ENCODE results near the gene ZFP1.

Gene ZFP1

DNA sequence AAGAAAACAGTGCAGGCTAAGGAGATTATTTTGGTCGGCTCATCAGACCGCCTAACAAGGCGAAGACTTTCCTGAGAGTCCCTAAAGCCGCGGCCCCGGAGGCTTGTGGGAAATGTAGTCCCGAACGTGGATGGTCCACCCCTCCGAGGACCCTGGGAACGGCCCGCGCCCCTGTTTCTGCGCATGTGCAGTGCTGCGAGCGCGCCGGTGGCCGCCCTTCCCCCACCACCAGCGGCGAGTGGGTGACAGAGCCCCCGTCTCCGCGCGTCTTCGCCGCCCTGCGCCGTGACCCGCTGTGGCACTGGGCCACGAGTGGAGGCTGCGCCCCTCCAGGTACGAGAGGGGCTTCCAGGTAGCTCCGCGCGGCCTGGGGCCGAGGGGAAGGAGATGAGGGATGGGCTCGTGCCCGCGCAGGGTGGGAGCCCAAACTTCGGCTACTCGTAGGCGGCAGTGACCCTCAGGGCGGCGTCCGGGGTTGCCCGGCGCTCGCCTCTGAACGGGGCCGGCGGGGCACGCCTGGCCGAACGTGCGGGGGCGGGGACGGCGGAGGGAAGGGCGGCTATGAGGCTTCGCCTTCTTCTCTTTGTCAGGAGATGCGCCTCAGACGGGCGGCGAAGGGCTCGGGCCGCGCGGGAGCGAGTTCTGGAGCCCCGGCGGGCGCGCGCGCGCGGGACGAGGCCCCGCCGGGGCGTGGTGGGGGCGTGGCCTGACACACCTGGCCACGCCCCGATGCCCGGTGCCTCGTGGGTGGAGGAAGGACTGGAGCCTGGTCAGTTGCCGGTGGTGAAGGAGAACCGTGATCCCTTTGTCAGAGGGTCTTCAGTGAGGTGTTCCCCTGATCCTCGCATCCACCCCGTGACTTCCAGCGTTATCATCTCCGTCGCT is at the start of gene ZFP1:
ZFP1 (plus strand) TSS at position 214 of the 885 bp plus-strand sequence. CDS start 4,428 bp downstream, outside the sequence.
- peak; percentile 87 to 88 for DNase-seq (ENCODE audit: low read depth in 2 of 2)

DNA sequence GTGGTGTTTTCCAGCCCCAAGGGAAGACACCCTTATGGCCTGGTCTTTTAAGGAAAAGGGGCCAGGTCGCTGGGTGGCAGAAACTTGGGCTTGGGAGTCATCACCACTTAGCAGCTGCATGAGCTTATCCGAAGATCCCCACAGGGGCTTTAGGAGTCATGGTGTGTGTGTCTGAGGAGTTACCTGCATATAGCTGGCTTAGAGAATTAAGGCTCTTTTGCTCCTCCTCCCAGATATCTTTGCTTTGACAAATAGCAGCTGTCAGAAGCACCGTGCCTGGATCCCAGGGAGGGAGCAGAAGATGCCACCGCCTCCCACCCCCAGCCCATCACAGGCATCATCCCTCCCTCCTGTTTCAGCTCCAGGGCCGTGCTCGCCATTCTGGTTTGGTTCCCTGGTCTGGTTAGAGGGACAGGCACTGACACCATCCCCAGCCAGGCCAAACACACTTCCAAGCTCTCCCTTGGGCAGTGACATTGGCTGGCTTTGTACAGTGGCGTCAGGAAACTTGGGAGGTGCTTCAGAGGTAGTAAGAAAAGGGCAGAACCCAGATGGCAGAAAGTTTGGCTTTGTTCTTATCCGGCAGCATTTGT is 49.2 kb upstream of the ZFP1 start:
- DNase-seq (ENCODE audit: low read depth in 2 of 2), result no peak

DNA sequence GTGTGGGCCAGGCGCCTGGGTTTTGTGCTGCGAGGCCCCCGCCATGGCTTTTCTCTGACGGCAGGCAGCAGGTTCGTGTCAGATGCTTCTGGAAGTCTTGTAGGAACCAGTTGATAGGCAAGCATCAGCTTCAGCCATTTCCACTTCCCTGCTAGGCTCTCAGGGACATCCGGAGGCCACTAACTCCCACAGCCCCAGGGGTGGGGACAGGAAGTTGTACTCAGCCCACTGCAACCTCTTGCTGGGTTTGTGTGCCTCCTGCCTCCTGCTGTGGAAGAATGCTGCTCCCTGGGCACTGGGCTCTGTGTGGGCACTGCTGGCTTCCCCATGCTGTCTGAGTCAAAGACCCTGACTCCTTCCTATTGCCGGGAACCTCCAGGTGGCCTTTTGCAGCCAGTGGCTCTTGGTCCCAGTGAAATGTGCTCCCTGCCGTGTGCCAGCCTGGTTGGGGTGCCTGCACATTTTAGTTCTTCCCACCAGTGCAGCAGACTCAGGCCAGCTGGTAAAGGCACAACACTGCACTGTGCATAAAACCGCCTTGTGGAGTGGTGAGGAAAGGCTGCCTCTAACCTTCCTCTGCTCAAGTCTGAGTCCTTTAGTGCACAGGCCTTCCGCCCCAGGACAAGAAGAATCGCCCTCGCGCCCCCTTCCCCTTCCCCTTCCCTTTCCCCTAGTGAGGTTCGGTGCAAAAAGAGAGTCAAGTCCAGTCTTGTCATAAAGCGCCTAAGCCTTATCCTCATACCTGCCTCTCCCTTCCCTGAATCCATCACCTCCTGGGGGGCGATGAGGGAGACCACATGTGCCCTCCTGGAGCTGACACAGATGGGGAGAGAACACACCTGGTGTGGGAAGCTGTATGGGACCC is 48.4 kb upstream of the ZFP1 start:
- DNase-seq (ENCODE audit: low read depth in 2 of 2), result no peak

DNA sequence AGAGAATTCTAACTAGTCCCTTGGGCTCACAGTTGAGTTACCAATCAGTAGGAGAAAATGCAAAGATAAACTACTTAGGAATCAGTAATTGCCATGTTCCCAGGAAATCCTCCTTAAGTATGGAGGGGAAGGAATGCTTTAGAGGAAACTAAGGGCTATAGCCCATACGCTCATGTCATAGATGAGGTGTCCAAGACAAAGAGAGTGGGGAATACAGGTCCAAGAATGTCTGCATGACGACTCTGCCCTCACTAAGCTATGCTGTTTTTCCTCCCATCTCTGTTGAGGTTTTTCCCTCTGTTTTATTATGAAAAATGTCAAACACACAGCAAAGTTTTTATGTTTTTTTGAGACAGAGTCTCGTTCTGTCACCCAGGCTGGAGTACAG is 47.7 kb upstream of the ZFP1 start:
- DNase-seq (ENCODE audit: low read depth in 2 of 2), result no peak

DNA sequence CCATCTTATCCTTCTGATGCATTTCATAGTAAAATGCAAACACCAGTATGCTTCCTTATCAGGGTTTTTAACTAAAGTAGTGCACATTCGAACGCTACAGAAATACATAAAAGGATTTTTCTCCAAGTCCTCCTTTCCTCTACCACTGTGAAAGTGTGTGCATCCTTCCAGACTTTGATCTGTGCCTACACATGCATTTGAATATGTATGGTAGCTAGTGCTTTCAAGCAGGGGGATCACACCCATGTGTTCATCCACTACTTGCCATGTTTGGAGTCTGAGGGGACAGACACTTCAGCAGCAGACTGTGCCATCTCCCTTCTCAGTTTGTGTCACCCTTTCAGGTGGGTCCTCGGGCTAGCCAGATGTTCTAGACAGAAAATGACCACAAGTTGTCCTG is 46.7 kb upstream of the ZFP1 start:
- no peak for DNase-seq (ENCODE audit: low read depth in 2 of 2)

DNA sequence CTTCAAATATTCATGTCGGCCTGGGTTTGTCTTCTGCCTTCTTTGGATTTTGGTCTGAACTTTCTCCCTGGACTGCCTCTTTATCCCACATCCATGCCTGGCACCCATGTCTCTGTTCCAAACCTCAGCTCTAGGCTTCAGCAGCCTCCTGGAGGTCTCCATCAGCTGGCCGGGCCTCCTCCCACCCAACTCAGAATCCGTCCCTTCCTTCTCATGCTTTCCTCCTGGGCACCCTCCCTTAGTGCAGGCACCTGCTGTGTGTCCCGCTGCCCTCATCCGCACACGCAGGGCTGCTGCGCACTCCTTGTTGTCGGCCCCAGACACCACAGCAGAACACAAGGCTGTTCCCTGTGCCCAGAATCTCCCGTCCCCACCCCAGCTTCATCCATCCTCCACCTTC is 45.7 kb upstream of the ZFP1 start:
- no peak for DNase-seq (ENCODE audit: low read depth in 2 of 2)

DNA sequence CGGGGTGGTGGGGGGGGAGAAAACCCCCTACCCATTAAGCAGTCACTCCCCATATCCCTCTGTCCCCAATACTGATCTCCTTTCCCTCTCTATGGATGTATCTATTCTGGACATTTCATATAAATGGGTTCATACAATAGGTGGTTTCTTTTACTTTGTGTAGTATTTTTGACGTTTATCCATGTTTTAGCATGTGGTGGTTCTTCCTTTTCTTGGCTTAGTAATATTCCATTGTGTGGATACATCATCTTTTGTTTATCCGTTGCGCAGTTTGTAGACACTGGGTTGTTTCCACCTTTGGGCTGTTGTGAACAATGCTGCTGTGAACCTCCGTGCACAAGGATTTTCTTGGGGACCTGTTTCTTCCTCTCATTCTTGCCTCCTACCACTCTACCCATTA is 44.3 kb upstream of the ZFP1 start:
- no peak for DNase-seq (ENCODE audit: low read depth in 2 of 2)

DNA sequence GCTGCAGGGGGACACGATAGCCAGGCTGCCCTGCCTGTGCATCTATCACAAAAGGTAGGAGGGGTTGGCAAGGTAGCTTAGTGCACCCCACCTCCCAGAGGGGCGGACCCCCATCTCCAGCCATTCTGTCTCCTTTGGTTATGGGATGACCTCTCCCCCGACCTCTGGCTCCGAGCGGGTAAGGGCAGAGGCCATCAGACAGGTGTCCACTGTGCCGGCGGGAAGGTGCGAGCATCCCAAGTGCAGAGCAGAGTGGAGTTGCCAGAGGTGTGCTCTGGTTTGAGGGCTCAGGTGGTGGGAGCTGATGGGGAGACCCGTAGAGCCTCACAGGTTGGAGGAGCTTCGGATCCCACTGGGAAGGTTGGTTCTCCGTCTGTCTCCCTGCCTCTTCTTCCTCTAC is 43.5 kb upstream of the ZFP1 start:
- DNase-seq (ENCODE audit: low read depth in 2 of 2), result no peak

DNA sequence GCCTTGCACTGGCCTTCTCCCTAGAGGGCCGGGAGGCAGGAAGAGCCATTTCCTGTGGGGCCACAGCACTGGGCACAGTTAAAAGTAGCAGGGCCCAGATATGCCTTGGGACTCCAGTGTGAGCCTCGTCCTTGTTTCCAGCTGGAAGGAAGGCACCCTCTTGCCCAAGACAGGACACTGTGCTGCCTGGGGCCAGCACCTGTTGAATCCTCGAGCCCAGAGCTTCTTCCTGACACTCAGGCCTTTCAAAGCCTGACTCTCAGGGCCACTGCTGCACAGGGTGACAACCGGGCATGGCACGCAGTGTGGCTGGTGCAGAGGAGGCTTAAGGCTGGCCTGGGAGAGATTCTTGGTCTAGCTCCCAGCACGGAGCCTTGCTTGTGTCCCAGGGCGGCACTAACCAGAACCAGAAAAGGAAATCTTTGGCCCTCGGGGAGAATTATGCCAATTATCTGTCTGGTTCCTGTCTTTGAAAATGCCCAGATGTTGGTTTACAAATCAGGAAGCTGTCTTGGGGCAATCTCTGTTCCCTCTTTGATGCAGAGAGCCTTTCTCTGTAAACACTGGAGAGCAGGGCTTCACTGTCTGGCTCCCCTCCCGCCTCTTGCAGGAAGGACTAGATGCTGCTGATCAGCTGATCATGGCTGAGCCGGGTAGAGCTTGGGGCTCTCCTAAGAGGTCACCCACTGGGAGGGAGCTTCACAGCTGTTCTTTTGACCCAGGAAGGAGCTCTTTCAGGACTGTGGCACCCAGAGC is 42.8 kb upstream of the ZFP1 start:
- DNase-seq (ENCODE audit: low read depth in 2 of 2), result no peak

DNA sequence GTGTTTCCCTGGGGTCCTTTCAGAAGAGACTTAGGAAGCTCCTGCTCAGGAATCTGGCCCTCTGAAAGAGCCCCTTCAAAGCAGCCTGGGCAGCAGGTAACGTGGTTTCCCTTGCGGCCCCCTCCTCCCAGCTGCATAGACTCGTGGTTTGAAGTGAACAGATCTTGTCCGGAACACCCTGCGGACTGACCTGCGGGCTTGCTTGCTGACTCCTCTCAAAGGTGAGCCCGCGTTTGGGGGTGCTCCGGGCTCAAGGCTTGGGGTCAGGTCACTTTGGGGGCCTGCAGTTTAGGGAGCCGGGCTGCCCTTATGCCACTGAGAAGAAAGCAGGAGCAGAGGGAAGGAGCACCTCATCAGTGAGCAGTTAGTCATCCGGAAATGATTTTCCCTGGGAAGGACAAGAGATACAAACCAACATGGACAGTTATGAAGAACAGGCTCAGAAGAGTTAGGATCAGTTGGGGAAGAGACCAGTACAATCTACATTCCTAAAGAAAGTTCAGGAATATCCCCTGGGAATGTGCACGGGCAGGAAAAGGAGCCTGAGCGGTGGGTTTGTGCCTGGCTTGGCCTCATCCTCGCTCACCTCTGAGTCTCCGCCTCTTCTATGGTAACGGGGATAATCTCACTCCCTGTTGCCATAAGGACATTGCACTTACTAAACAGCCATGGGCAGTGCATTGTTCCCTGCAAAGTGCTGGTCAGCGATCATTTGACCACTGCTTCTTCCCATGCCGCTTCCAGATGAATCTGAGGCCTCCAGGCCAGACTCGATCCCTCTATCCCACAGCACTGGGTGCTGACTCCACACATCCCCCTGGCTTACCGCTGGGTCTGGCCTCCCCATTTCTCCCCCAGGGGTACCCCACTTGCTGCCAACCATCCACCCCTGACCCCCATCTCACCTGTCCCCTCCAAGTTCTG is 41.7 kb upstream of the ZFP1 start:
- no peak for DNase-seq (ENCODE audit: low read depth in 2 of 2)

DNA sequence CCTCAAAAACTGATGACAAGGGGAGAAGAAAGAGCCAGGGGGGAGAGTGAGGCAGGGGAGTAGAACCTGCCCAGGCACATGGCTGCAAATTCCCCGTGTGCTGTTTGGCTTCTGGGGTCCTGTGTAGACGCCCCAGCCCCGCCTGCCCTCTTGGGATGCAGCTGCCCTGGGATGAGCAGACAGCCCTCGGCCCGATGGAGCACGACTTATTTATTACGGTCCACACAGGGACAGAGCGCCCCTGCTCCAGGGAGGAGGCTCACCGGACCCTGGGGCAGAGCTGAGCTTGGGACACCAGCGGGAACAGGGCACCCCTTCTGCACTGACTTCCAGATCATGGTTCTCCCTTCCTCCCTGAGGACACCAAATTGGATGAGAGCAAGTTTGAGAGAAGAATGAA is 40.8 kb upstream of the ZFP1 start:
- DNase-seq (ENCODE audit: low read depth in 2 of 2), result no peak

DNA sequence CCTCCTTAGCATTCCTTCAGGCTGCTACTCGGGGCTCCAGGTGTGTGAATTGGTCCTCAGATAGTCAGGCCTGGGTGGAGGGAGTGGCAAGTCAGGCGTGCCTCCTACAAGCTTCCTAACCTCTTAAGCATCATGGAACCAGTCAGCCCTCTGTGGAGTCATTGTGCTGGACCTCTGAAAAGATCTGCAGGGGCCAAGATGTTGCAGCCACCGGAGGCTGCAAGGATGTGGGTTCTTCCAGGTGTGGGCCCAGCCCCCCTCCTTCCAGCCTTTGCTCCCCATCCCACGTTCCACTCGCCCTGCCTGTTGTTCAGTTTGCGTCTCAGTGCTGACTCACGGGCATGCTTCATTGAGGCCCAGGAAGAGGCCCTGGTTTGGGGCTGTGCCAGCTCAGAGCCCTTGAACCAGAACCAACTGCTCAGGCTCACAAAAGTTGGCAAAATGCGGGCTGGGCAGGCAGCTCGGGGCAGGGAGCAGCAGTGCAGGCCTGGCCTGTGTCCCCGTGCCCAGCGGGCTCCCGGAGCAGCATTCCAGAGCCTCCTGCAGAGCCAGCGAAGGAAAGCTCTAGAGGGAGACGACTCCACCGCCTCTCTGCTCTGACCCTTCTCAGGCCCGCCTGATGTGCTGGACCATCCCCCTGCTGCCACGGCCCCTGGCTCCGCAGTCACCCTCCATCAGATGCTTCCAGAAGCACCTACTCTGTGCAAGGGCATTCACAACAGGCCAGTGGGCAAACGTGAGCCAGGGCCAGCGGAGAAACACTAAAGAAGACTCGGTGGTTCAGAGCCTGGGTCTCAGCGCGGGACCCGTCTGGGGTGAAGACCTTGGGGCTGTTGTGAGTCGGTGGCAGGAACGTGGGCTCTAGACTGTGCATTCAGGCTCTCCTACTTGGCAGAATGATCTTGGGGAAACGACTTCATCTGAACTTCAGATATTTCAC is 39.3 kb upstream of the ZFP1 start:
- DNase-seq (ENCODE audit: low read depth in 2 of 2), result peak; percentile 21 to 50

DNA sequence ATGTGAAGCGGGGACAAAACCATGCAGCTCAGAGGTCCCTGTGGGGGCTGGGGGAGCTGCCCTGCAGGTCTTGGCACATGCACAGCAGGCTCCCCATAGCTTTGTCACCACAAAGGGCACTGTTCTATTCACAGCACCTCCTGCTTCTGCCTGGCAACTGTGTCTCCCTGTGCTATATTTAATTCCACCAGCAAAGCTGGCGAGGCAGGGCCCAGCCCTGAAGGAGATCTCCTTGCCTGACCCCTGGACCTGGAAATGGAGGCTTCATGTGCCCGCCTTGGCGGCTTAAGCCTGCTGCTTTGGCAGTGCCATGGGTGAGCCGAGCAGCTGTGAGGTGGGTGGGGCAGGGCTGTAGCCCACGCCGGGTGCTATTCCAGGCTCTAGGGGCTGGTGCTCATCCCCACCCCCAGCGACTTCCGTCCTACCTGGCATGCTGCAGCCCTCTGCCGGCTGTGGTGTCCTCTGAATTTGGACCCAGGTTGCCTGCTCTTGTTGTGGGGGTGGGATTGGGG is 38.5 kb upstream of the ZFP1 start:
- DNase-seq (ENCODE audit: low read depth in 2 of 2), result no peak

DNA sequence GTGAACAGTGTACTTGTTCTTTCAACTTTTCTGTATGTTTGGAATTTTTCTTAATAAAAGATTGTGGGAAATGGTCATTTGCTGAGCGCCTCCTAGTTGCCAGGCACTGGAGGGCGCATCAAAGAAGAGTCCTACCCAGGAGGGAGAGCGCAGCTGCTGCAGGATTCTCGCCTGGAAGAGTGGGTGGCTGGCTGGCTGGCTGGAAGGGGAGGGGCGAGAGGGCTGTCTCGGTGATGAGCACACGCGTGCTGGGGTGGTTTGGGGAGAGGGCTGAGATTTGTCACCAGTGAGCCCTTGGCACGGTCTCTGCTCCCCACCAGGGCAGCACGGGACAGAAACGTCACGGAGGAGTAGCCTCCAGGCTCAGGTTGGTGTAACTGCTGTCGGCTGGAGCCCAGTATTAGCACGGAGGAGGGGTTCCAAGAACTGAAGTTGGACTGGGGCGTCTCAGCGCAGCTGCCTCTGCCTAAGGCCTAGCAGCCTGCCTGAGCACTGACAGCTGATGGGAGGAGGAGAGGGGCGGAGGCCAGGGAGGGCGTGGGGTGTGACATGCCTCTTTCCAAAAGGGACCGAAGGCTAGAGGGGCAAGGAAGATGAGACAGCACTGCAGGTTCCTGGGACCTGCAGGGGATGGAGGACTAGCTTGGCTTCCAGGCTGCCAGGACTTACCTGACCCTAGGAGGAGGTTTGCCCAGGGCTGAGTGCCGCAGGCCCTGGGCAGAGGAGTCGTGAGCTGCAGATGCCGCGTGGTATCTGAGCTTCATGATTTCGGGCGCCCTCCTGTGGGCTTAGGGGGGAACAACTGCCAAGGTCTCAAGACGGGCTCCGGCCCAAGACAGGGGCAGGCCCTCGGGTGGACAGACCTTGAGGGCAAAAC is 37.4 kb upstream of the ZFP1 start:
- DNase-seq (ENCODE audit: low read depth in 2 of 2), result peak; percentile 48 to 52

DNA sequence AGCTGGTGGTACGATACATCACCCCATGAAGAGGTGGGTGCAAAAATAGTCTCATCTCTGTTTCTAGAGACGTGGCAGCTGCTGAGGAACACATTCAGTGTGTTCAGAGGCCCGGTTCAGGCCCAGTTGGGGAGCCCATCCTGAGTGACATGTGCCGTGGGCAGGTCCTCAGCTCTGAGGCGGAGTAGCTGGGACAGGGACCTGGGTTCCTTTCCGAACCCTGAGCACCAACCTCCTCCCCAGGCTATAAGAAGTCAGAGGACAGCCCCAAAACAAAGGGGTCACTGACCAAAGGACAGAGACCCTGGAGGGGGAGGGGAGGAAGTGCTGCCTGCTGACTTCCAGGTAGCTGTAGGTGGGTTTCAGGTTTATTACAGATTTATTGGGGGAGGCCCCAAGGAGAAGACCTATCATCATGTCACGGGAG is 36.8 kb upstream of the ZFP1 start:
- DNase-seq (ENCODE audit: low read depth in 2 of 2), result no peak

DNA sequence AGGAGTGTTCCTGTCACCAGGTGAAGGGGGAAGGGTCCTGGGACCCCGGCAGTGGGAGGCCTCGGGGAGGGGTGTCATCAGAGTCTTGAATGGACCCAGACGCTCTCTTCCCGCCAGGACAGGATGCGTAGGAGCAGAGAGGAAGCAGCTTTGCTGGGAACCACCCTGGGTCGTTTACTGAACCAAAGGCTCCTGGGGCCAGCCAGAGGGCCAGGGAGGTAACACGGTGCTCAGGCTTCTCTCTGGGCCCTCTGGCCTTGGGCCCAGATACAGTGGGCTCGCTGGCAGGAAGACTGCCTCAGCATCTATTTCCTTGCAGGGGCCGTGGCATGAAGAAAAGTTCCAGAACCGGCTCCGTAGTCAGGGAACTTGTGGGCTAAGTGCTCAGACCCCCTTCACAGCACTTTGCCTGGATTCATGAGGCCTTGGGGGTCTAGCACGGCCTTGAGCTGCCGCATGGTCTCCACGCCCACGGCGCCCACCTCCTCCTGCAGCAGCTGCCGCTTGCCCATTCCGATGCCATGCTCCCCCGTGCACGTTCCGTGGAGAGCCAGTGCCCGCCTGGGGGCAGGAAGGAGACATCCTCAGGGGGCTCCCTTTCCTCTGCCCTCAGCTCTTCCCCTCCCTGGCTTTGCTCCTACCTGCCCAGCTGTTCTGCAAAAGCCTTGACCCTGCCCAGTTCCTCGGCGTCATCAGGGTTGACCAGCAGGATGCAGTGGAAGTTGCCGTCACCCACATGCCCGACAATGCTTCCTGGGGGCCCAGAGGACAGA is 36.2 kb upstream of the ZFP1 start:
- DNase-seq (ENCODE audit: low read depth in 2 of 2), result no peak

DNA sequence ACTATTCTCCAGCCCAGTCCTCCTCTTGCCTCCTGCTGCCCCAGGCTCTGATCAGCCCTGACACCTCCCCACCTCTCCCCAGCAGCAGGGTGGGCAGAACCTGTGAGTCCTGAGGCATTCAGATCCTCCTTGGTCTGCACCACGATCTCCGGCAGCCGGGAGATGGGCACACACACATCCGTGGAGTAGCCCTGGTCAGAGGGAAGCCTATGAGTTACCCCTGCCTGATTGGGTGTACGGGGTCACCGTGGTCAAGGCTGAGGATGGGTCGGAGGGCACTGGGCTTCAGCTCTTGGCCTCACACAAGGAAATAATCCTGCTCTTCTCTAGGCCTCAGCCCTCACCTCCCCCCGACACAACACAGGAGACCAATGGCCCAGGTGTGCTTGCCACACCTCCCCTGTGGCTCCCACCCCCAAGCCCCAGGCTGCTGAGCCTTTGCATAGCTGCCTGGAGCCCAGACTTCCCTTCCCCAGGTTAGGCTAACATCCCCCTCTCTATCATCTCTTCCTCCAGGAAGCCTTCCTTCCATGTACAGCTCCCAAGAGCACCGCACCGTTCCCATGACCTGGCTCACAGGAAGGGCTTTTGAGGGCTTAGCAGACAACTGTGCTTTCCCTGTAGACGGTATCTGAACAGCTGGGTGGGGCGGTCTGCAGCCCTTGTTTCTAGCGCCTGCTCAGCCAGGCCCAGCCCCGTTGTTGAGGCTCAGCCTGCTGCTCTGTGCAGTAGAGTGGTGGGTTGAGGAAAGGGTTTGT is 35.4 kb upstream of the ZFP1 start:
- no peak for DNase-seq (ENCODE audit: low read depth in 2 of 2)

Measured in stimulated activated CD8-positive, alpha-beta memory T cell treated with anti-CD3 and anti-CD28 coated beads, Interleukin-15, amount 100 ng/mL, for 4 hours (primary cell).